HG02678 (cell line): ENCODE results near the gene TMEM100.
"Not testable (repeated sequence)": the region's sequence is repeated elsewhere in the genome, so short reads cannot be mapped to it uniquely, and the experiment has no call there.

ENCODE experiments used
- ATAC-seq: cut with Tn5 transposase; IDR thresholded peaks from one replicate; pipeline ENCODE4 v1.9.1; 2021; ENCODE audit warnings: mild to moderate bottlenecking, moderate library complexity; ENCODE audit not compliant: unreplicated experiment

Gene TMEM100

GRCh38 chr17:55690105-55690508 is 32.6 kb downstream of the TMEM100 start:
- ATAC-seq = no peak

DNA sequence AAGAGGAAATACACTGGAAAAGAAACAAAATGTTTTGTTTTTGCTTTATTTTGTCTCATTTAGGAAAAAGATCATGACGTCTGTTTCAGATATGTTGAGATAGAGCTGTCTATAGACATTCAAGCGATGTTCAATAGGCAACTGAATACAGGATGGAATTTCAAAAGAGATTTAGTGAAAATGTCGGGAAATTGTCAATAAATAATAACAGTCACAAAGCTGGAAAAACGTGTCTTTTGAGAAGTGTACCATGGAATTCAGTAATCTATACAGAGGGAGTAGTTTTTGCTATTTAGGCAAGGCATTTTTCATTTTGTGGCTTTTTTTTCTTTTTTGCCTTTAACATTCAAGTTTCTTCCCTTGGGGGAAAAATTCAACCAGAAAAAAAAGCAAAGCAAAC is 33.0 kb downstream of the TMEM100 start:
- ATAC-seq = no peak

- no peak for ATAC-seq
Measured at GRCh38 chr17:55688057-55688456, 34.6 kb downstream of the TMEM100 start.

- ATAC-seq = no peak
Measured at GRCh38 chr17:55687037-55687436, 35.6 kb downstream of the TMEM100 start.

DNA sequence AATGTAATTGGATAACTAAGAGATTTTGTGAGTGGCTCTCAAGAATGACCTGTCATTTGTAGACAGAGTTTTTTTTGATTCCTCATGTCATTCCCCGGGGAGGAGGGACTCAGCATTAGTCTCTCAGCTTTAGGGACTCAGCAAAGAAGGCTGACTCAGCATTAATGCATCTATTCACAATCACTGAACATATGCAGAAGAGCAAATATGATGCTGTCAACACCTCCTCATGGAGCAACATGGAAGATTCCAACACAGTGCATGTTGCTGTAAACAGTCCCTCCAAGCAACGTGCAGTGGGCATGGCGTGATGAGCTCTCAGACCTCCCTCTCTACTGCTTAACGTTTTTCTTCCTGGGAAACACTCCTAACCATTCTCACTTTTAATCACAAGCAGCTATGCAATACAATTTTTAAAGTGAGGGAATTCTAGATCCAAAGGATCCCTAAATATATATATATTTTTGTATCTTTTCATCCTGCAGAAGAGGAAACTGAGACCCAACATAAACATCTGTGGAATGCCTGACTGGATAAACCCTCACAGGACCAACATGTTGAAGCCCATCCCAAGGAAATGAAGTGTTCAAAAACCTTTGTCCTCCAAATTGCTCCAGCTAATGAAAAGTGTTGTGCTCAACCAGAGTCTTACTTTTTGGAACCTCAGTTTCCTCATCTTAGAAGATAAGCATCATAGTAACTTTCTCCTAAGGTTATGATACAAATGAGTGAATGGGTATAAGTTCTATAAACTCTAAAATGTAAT is 38.9 kb downstream of the TMEM100 start:
- ATAC-seq = no peak

- ATAC-seq = no peak
Measured at GRCh38 chr17:55681342-55681700, 41.3 kb downstream of the TMEM100 start.

DNA sequence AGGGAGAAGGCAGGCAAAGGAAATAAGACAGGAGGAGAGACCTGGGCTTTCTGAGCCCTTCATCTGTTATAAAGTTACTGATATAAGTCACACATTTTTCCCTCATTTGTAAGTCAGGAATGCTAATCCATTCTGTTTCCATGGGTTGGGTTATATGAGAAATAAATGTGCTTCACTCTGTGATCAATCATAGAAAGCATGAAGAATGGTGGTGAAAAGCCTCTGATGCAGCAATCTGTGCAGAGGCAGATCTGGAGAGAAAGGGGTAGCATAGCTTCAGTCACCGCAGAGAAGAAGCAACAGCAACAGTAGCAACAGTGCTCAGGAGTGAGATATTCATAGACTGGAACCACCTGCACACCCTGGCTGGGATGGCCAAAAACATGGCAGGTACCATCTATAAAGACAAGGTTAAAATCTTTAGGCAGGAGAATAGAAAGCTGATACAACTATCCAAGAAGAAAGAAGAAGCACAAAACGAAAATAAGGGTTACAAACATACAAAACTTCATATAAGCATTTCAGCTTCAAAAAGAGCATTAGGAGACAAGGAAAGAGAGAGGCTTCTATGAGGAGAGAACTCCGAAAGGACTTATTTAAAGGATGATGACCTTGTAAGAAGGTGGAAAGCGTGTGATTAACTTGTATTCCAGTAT is 41.9 kb downstream of the TMEM100 start:
- ATAC-seq = no peak

GRCh38 chr17:55677446-55677845 is 45.2 kb downstream of the TMEM100 start:
- no peak for ATAC-seq

DNA sequence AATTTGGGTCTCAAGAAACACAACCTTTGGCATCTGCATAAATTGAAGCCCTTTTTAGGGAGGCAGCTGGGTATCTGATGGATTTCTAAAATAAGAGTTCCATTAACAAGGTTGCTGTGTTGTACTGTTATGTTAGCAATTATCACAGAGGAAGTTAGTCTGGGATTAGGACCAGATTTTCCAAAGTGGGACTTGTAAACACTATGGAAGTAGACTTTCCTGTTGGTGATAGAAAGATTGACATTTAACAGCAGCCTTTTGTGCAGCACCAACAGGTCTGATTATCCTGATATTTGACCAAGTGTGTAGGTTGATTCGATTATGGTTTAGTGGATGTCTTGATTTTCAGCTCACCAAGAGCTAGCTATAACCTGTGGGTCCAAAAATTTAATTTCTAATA is 46.4 kb downstream of the TMEM100 start:
- ATAC-seq = no peak

DNA sequence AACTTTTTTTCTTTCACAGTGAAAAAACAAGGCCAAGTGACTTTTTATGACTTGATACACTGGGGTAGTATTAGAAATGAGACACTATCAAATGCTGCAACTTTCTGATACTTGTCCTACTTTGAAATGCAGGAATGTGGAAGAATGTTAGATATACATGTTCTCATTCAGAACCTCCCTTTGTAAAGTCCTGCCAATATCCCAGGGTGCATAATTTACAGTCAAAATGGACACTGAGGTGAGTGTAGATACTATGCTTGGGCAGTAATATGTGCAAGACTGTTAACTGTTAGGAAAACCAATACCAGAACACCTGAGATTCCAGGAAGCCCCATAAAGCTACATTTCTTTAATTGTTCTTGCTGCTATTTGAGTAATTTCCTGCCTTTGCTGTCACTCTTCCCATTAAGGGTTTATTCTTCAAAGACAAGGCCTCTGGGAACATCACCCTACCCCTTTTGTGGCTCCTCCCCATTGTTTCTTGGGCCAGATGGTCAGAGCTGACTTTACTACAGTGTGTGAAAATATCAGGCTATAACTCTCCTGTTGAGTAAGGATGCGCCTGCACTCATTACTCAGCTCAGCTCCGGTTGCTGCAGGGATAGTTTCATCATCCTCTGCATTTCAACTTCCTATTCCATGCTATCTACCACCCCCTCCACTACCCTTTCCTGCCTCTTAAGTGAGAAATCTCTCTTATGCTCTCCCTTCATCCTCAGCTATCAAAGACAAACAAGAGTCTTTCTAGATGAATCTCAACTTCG is 48.7 kb downstream of the TMEM100 start:
- no peak for ATAC-seq

- no peak for ATAC-seq
Measured at GRCh38 chr17:55672585-55673501, 49.8 kb downstream of the TMEM100 start.

- ATAC-seq = not testable (repeated sequence)
Measured at GRCh38 chr17:55672010-55672409, 50.7 kb downstream of the TMEM100 start.
